KMS-11 (cell line): ENCODE data around the gene DEPDC5.
"Not testable (repeated sequence)": the region's sequence is repeated elsewhere in the genome, so short reads cannot be mapped to it uniquely, and the experiment has no call there.

Experiments
- H2AFZ ChIP-seq: fragments of 200-600 bp; sonication (generic); 2 replicates; pipeline ENCODE4 v1.6.1; 2016; ENCODE audit warnings: antibody characterized with exemption, mixed run types, low read depth
- H3K27ac ChIP-seq: fragments of 200-600 bp; sonication (generic); 2 replicates; pipeline ENCODE4 v1.6.1; 2016; ENCODE audit warnings: mild to moderate bottlenecking, mixed run types
- H3K27me3 ChIP-seq: fragments of 200-600 bp; sonication (generic); 2 replicates; pipeline ENCODE4 v1.6.1; 2017; ENCODE audit warnings: mild to moderate bottlenecking, low read depth, mixed run types, moderate library complexity; ENCODE audit not compliant: insufficient read depth
- H3K36me3 ChIP-seq: fragments of 200-600 bp; sonication (generic); 2 replicates; pipeline ENCODE4 v1.6.1; 2017; ENCODE audit warnings: mild to moderate bottlenecking, mixed run types; ENCODE audit not compliant: insufficient read depth
- H3K4me1 ChIP-seq: fragments of 200-600 bp; sonication (generic); 2 replicates; pipeline ENCODE4 v1.6.1; 2016; ENCODE audit warnings: mild to moderate bottlenecking, low read depth, mixed run types; ENCODE audit not compliant: poor library complexity, severe bottlenecking
- H3K4me2 ChIP-seq: fragments of 200-600 bp; sonication (generic); 2 replicates; pipeline ENCODE4 v1.7.0; 2016; ENCODE audit warnings: mild to moderate bottlenecking, mixed run types
- H3K4me3 ChIP-seq: fragments of 200-600 bp; sonication (generic); IDR thresholded peaks from 2 replicates; pipeline ENCODE4 v1.6.1; 2017; ENCODE audit warnings: low read depth, low read length, mixed read lengths; ENCODE audit not compliant: insufficient read depth
- H3K79me2 ChIP-seq: fragments of 200-600 bp; sonication (generic); 2 replicates; pipeline ENCODE4 v1.6.1; 2016; ENCODE audit warnings: low read depth, mixed run types; ENCODE audit not compliant: insufficient read depth
- H3K9ac ChIP-seq: fragments of 200-600 bp; sonication (generic); 2 replicates; pipeline ENCODE4 v1.6.1; 2016; ENCODE audit warnings: mild to moderate bottlenecking, mixed run types
- H4K20me1 ChIP-seq: fragments of 200-600 bp; sonication (generic); 2 replicates; pipeline ENCODE4 v1.6.1; 2016; ENCODE audit warnings: mild to moderate bottlenecking, mixed run types; ENCODE audit not compliant: insufficient read depth
- TF ChIP-seq, protein P1 (sequence below): fragments of 200-600 bp; sonication (generic); conservative IDR thresholded peaks from 2 replicates; pipeline ENCODE4 v1.6.1; 2017; ENCODE audit warnings: low read depth, mild to moderate bottlenecking, antibody characterized with exemption, low read length, moderate library complexity, mixed read lengths

The DEPDC5 gene

DNA sequence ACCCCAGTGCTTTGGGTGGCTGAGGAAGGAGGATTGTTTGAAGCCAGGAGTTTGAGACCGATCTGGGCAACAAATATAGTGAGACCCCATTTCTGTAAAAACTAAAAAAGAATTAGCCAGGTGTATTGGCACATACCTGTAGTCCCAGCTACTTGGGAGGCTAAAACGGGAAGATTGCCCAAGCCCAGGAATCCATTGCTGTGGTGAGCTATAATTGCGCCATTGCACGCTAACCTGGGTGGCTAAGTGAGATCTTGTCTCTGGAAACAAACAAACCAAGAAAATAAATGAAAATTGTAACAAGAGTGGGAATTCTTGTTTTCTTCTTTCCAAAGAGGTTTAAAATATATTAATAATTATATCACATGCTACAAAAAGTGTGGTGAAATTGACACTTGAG is 52.9 kb downstream of the DEPDC5 start:
- TF ChIP-seq, protein P1, sequence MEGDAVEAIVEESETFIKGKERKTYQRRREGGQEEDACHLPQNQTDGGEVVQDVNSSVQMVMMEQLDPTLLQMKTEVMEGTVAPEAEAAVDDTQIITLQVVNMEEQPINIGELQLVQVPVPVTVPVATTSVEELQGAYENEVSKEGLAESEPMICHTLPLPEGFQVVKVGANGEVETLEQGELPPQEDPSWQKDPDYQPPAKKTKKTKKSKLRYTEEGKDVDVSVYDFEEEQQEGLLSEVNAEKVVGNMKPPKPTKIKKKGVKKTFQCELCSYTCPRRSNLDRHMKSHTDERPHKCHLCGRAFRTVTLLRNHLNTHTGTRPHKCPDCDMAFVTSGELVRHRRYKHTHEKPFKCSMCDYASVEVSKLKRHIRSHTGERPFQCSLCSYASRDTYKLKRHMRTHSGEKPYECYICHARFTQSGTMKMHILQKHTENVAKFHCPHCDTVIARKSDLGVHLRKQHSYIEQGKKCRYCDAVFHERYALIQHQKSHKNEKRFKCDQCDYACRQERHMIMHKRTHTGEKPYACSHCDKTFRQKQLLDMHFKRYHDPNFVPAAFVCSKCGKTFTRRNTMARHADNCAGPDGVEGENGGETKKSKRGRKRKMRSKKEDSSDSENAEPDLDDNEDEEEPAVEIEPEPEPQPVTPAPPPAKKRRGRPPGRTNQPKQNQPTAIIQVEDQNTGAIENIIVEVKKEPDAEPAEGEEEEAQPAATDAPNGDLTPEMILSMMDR = no peak
- H2AFZ ChIP-seq = no peak overlapping the region
- no peak overlapping the region for H3K9ac ChIP-seq
- H3K4me1 ChIP-seq = no peaks in the 10 kb centered on the region
- no peak overlapping the region for H3K27ac ChIP-seq
- H3K4me3 ChIP-seq = no peak overlapping the region
- no peaks in the 10 kb centered on the region for H3K79me2 ChIP-seq
- H4K20me1 ChIP-seq = no peaks in the 10 kb centered on the region
- no peaks in the 10 kb centered on the region; the same call in 1 of the 2 replicates for H3K36me3 ChIP-seq
- H3K27me3 ChIP-seq = no peaks in the 10 kb centered on the region
- no peak overlapping the region for H3K4me2 ChIP-seq

DNA sequence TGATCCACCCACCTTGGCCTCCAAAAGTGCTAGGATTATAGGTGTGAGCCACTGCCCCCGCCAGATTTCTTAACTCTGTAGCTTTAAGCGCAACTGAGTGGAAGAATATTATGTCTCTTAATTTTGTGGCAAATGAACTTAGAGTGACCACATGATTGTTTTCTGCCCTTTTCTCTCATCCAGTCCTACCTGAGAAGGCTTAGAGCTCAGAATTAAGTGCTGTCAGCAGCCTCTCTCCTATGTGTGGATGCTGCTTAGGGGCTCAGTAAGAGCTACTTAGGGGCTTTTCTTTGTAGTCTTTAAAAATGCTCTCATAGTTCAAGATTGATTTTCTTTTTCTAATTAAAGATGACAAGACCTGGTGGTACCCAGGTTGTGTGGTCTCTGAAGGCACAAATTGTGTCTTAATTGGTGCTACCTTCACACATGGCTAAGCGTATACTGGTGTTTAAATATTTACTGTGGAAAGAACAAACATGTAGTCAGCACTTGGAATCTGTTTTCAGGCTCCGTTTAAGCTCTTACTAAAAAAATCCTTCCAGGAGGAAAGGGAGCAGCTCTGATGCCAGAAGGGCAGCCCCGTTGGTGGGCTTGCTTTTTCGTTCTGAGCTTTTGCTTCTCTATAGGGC is 59.3 kb downstream of the DEPDC5 start:
- no peaks in the 10 kb centered on the region for H3K4me1 ChIP-seq
- no peak overlapping the region for H3K4me3 ChIP-seq
- no peaks in the 10 kb centered on the region for H4K20me1 ChIP-seq
- no peak overlapping the region for H2AFZ ChIP-seq
- H3K27ac ChIP-seq = no peak overlapping the region
- H3K36me3 ChIP-seq = no peaks in the 10 kb centered on the region
- no peaks in the 10 kb centered on the region for H3K79me2 ChIP-seq
- TF ChIP-seq, protein P1 = no peak
- no peak overlapping the region for H3K9ac ChIP-seq
- no peaks in the 10 kb centered on the region for H3K27me3 ChIP-seq
- H3K4me2 ChIP-seq = no peak overlapping the region

GRCh38 chr22:31813898-31814297 is 60.1 kb downstream of the DEPDC5 start:
- H3K79me2 ChIP-seq, H2AFZ ChIP-seq, H4K20me1 ChIP-seq, H3K4me2 ChIP-seq, H3K9ac ChIP-seq, H3K36me3 ChIP-seq, H3K27ac ChIP-seq, H3K27me3 ChIP-seq, H3K4me3 ChIP-seq, H3K4me1 ChIP-seq: not testable (repeated sequence)

DNA sequence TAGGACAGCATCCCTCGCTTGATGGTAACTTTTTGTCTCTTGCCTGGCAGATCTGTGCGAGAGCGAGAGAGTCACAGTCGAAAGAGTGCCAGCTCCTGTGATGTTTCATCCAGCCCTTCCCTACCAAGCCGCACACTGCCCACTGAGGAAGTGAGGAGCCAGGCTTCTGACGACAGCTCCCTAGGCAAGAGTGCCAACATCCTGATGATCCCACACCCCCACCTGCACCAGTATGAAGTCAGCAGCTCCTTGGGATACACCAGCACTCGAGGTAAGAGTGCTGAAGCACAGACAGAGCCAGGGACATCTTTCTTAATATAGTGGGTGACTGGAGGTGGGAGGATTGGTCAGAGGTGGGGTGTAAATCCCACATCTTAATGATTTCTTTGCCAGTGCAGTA is 61.1 kb downstream of the DEPDC5 start:
- Histone ChIP-seq H3K9ac (no peak overlapping the region), H3K36me3 (no peaks in the 10 kb centered on the region)

DNA sequence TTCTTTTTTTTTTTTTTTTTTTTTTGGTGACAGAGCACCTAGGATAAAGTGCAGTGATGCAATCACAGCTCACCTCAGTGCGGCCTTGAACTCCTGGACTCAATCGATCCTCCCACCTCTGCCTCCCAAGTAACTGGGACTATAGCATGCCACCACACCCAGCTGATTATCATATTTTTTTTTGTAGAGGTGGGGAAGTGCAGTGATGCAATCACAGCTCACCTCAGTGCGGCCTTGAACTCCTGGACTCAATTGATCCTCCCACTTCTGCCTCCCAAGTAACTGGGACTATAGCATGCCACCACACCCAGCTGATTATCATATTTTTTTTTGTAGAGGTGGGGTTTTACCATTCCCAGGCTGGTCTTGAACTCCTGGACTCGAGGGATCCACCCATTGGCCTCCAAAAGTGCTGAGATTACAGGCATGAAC is 61.6 kb downstream of the DEPDC5 start:
- H4K20me1 ChIP-seq, H3K36me3 ChIP-seq, H3K4me1 ChIP-seq, H3K79me2 ChIP-seq, H3K4me2 ChIP-seq, H3K9ac ChIP-seq, H3K27me3 ChIP-seq, H3K4me3 ChIP-seq, H2AFZ ChIP-seq, H3K27ac ChIP-seq: not testable (repeated sequence)

More for the DNA sequence above, 61.1 kb downstream of the DEPDC5 start:
- H2AFZ ChIP-seq = no peak overlapping the region
- peaks cover 5% of the 10 kb centered on the region for H3K4me1 ChIP-seq
- H3K4me3 ChIP-seq = no peak overlapping the region
- TF ChIP-seq, protein P1 = no peak
- no peaks in the 10 kb centered on the region for H4K20me1 ChIP-seq
- H3K4me2 ChIP-seq = no peak overlapping the region
- no peaks in the 10 kb centered on the region for H3K79me2 ChIP-seq
- no peak overlapping the region for H3K27ac ChIP-seq
- no peaks in the 10 kb centered on the region for H3K27me3 ChIP-seq
